Kidney epithelial cell (primary cell): ENCODE measurements around the gene DNAJC7. TPM values are rescaled to one million over a fixed set of nuclear protein-coding genes. Genes with fewer than 3 reads are reported as not detected.
"Not testable (repeated sequence)": the region's sequence is repeated elsewhere in the genome, so short reads cannot be mapped to it uniquely, and the experiment has no call there.

ENCODE experiments used
- DNase-seq: peaks from one replicate; pipeline ENCODE4 v3.0.0-alpha.2; 2010; ENCODE audit warnings: low read depth
- H3K27me3 ChIP-seq: 2 replicates; pipeline ENCODE4 v1.6.0; 2011; ENCODE audit warnings: low read length; ENCODE audit not compliant: control insufficient read depth, insufficient read depth
- H3K36me3 ChIP-seq: 2 replicates; pipeline ENCODE4 v1.5.1; 2011; ENCODE audit warnings: low read length; ENCODE audit not compliant: control insufficient read depth, insufficient read depth
- H3K4me3 ChIP-seq: 2 replicates; pipeline ENCODE4 v1.5.1; 2011; ENCODE audit warnings: low read depth, mild to moderate bottlenecking, control low read depth, low read length
- CTCF ChIP-seq: IDR thresholded peaks from 2 replicates; pipeline ENCODE4 v1.5.1; 2011; ENCODE audit warnings: mild to moderate bottlenecking, moderate library complexity, low read length, control low read depth, inconsistent platforms; ENCODE audit not compliant: insufficient read depth, poor library complexity, severe bottlenecking
- total RNA-seq: library from RNA; depleted of rRNA; stranded (reverse); fragments of >200 nt; gene quantifications from 2 replicates; pipeline ENCODE4 v1.2.3, GENCODE V29; 2015

The DNAJC7 gene
- total RNA-seq, 1 donor from 2014 or later: 73.5 TPM

GRCh38 chr17:42016411-42016831 is 818 bp downstream of the DNAJC7 start:
- TF ChIP-seq CTCF: no peak
- no peaks in the 10 kb centered on the region for H3K27me3 ChIP-seq
- DNase-seq: no peak
- peak overlapping the region; percentile 80 for H3K4me3 ChIP-seq
- H3K36me3 ChIP-seq: no peaks in the 10 kb centered on the region

- not testable (repeated sequence) for H3K36me3 ChIP-seq, DNase-seq, H3K27me3 ChIP-seq, H3K4me3 ChIP-seq
Observed at GRCh38 chr17:42013740-42014139, 3.5 kb downstream of the DNAJC7 start.

GRCh38 chr17:42012363-42012762 is 4.9 kb downstream of the DNAJC7 start:
- H3K36me3 ChIP-seq, H3K4me3 ChIP-seq, DNase-seq, H3K27me3 ChIP-seq: not testable (repeated sequence)

GRCh38 chr17:42010898-42011516 is 6.2 kb downstream of the DNAJC7 start:
- H3K27me3 ChIP-seq: no peaks in the 10 kb centered on the region
- DNase-seq: no peak
- H3K36me3 ChIP-seq: no peaks in the 10 kb centered on the region
- no peak overlapping the region for H3K4me3 ChIP-seq
- TF ChIP-seq CTCF: no peak

- not testable (repeated sequence) for H3K36me3 ChIP-seq, H3K27me3 ChIP-seq, H3K4me3 ChIP-seq, DNase-seq
Observed at GRCh38 chr17:42010266-42010680, 7.0 kb downstream of the DNAJC7 start.

- no peaks in the 10 kb centered on the region for H3K36me3 ChIP-seq
Observed at GRCh38 chr17:42009170-42009569, 8.1 kb downstream of the DNAJC7 start.

DNA sequence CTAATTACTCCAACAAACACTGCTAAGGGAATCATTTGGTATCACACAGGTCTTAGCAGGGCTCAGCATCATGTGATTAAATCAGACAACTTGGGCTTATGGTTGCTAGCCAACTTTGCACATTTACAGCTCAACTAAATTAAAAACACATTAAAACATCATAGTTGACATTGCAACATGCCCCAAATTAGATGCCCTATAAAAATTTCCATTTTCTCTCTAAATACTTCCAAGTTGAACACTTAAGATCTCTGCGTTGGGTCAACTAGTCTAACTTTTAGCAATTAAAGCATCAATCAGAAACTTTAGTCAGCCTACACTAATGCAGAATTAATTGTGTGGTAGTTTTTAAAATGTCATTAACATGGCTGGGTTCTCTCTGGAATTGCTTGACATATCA is 12.1 kb downstream of the DNAJC7 start:
- no peak for TF ChIP-seq CTCF
- peaks cover 1% of the 10 kb centered on the region for H3K36me3 ChIP-seq
- no peaks in the 10 kb centered on the region for H3K27me3 ChIP-seq
- no peak for DNase-seq
- H3K4me3 ChIP-seq: no peak overlapping the region

More at GRCh38 chr17:42009170-42009569, 8.1 kb downstream of the DNAJC7 start:
- DNase-seq: no peak
- Histone ChIP-seq H3K4me3 (no peak overlapping the region), H3K27me3 (no peaks in the 10 kb centered on the region)
- TF ChIP-seq CTCF: no peak
